Hepatic stellate cell (primary cell): ENCODE measurements around the gene SPIN2B.

Experiments
- DNase-seq: peaks from one replicate; pipeline ENCODE4 v3.0.0; 2011; ENCODE audit warnings: low spot score

SPIN2B gene

DNA sequence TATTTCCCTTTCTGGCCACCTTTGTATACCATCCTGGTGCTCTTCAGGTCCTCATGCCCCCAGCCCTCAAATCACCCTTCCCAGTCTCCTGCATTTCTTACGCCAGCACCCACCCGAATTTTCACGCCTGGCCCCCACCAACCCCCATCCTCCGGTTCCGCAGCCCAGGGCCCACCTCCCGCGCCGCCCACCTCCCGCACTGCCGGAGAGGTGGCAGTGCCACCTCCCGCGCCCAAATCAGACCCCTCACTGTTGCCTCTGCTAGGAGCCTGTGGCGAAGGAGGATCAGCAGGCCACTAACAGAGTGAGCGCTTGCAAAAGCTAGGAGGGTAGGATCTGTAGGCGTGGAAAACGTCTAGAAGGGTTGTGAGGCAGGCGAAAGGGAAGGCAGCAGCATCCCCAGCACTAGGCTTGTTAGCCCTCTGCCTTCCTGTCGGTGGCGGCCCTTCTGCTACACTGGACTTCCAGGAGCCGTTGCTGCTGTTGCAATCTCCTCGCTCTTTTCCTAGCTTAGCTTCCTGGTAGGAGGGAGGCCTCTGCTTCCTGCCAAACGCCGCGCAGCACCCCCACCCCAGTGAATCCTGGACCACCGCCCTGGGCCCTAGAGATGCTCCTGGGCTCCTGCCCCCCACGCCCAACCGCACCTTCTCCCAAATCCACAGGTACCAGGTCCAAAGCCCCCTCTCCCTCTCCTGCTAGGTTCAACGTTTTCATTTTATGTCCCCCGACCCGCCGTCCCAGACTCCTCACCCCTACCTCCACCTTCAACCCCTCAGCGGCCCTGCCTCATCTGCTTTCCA, 51.0 kb downstream of the SPIN2B start:
- no peak for DNase-seq
